ENCODE measurements around the gene CDKN1C.

GRCh38 chr11:2896047-2896446 lies 10.5 kb upstream of the CDKN1C start:
- TF ChIP-seq FOXA1 (IDR thresholded peaks at IDR 0.05) (no peak), FOXM1 (IDR thresholded peaks at IDR 0.05; ENCODE audit: borderline replicate concordance) (no peak), FOXK2 (IDR thresholded peaks at IDR 0.05) (no peak)

Measured in HEK293T (cell line).